Skeletal muscle satellite cell (primary cell): ENCODE measurements around the gene COQ9.

ENCODE experiments used
- H3K27me3 ChIP-seq: 2 replicates; pipeline ENCODE4 v1.7.0; 2013; ENCODE audit warnings: low read length; ENCODE audit not compliant: control insufficient read depth, insufficient read depth
- H3K36me3 ChIP-seq: 2 replicates; pipeline ENCODE4 v1.7.0; 2013; ENCODE audit warnings: mild to moderate bottlenecking, control low read depth, low read length; ENCODE audit not compliant: insufficient read depth
- H3K4me1 ChIP-seq: 2 replicates; pipeline ENCODE4 v1.7.0; 2013; ENCODE audit warnings: low read length; ENCODE audit not compliant: control insufficient read depth, insufficient read depth
- H3K4me2 ChIP-seq: 2 replicates; pipeline ENCODE4 v1.7.0; 2013; ENCODE audit warnings: mild to moderate bottlenecking, low read length
- H3K4me3 ChIP-seq: 2 replicates; pipeline ENCODE4 v1.7.0; 2013; ENCODE audit warnings: low read length
- H3K9ac ChIP-seq: 2 replicates; pipeline ENCODE4 v1.7.0; 2013; ENCODE audit warnings: mild to moderate bottlenecking, low read depth, low read length, moderate library complexity
- H3K9me3 ChIP-seq: replicated peaks from 2 replicates; pipeline ENCODE4 v1.7.0; 2013; ENCODE audit warnings: mild to moderate bottlenecking, control low read depth, low read length

Gene COQ9

GRCh38 chr16:57481421-57481820 is 34.1 kb downstream of the COQ9 start:
- no peaks in the 10 kb centered on the region for H3K36me3 ChIP-seq
- no peaks in the 10 kb centered on the region for H3K9me3 ChIP-seq
- H3K9ac ChIP-seq: no peak overlapping the region
- H3K4me1 ChIP-seq: peaks cover 35% of the 10 kb centered on the region
- no peak overlapping the region for H3K4me3 ChIP-seq
- no peaks in the 10 kb centered on the region for H3K27me3 ChIP-seq
- H3K4me2 ChIP-seq: no peak overlapping the region

DNA sequence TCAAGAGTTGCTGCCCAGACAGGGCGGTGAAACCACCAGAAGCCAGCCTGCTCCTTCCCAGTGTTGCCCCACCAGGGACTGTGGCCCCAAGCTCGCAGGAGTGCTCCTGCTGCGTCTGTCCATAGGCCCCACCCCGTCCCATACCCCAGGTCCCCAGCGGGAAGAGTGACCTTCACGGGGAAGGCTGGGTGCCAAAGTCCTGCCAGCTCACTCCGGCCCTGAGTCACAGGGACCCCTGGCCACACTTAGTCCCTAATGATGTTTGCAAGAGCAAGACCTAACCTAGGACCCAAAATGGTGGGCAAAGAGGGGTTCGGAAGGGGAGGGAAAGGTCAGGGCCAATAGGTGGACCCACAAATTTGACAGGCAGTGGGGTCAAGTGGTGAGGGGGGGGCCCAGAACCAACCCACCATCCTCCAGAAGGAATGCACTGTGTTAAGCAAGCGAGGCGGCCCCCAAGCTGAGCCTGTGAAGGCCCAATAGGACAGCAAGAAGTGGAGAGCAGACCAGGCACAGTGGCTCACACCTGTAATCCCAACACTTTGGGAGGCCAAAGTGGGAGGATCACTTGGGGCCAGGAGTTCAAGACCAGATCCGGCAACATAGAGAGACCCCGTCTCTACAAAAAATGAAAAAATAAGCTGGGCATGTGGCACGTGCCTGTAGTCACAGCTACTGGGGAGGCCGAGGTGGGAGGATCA is 35.7 kb downstream of the COQ9 start:
- Histone ChIP-seq H3K4me2 (no peak overlapping the region), H3K36me3 (no peaks in the 10 kb centered on the region), H3K27me3 (no peaks in the 10 kb centered on the region), H3K4me3 (no peak overlapping the region), H3K9me3 (no peaks in the 10 kb centered on the region), H3K4me1 (peaks cover 44% of the 10 kb centered on the region), H3K9ac (no peak overlapping the region)

GRCh38 chr16:57483725-57484514 is 36.6 kb downstream of the COQ9 start:
- Histone ChIP-seq H3K36me3 (no peaks in the 10 kb centered on the region), H3K4me3 (no peak overlapping the region), H3K9ac (no peak overlapping the region), H3K4me2 (no peak overlapping the region), H3K4me1 (peaks cover 36% of the 10 kb centered on the region), H3K27me3 (no peaks in the 10 kb centered on the region), H3K9me3 (no peaks in the 10 kb centered on the region)

- H3K27me3 ChIP-seq: no peaks in the 10 kb centered on the region
- H3K4me3 ChIP-seq: no peak overlapping the region
- peak overlapping the region; percentile 99 for H3K4me2 ChIP-seq
- peaks cover 30% of the 10 kb centered on the region for H3K4me1 ChIP-seq
- no peak overlapping the region for H3K9ac ChIP-seq
- H3K9me3 ChIP-seq: no peaks in the 10 kb centered on the region
- H3K36me3 ChIP-seq: no peaks in the 10 kb centered on the region
Observed at GRCh38 chr16:57484515-57485005, 37.3 kb downstream of the COQ9 start.

GRCh38 chr16:57485091-57485915 is 38.0 kb downstream of the COQ9 start:
- Histone ChIP-seq H3K4me3 (peak overlapping the region; percentile 98), H3K36me3 (no peaks in the 10 kb centered on the region), H3K9me3 (no peaks in the 10 kb centered on the region), H3K4me1 (peaks cover 22% of the 10 kb centered on the region), H3K9ac (peak overlapping the region; percentile 89), H3K4me2 (peak overlapping the region; percentile 99), H3K27me3 (peaks cover 1% of the 10 kb centered on the region)

- H3K36me3 ChIP-seq: no peaks in the 10 kb centered on the region
- H3K9ac ChIP-seq: peak within 1 kb of the TSS; percentile 89
- no peaks in the 10 kb centered on the region for H3K9me3 ChIP-seq
- H3K4me2 ChIP-seq: peak within 1 kb of the TSS; percentile 99
- H3K4me1 ChIP-seq: peaks cover 19% of the 10 kb centered on the region
- peak within 1 kb of the TSS; percentile 98 for H3K4me3 ChIP-seq
- peaks cover 3% of the 10 kb centered on the region for H3K27me3 ChIP-seq
Observed at GRCh38 chr16:57485916-57486857, 38.9 kb downstream of the COQ9 start, which contains the start of gene DOK4. TSS of gene DOK4 (minus strand) at chr16:57486493. CDS start at chr16:57479507, 6,986 bp downstream.

DNA sequence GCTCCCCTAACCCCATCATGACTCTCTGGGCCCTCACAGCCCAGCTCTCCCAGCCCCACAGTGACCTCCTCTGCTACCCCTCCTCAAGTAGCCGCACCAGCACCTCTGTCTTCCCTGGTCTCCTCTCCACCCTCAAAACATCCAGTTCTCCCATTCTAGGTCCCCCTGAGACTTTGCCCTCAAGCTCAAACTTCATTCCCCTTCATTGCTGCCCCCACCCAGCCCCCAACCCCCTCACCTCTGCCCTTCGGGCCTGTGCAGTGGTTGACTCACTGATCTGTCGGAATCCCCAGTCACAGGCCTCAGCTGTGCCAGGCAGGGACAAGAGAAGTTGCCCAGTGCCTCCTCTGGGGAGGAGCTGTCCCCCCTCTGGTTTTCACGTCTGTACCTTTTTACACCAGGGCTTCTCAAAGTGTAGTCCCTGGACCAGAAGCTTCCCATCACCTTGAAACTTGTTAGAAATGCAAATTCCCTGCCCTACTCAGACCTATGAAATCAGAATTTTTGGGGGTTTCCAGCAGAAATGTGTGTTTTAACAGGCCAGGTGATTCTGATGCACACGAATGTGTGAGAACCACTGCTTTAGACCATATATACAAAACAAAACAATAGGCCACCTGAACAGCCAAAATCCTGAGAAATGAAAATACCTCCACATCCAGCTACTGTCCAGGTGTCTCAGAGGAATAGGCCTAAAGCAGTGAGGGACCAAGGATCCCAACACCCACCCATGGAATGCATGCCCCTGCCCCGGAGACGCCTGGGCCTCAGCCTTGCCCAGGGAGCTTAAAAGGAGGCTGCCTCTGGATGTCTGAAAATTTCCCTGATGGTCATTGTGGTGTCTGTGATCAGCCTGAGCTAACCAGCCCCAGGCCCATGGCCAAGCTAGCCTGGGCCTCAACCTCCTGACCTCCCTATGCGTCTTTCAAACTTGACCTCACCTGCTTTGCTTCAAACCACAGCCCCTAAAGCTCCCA is 39.9 kb downstream of the COQ9 start:
- peaks cover 19% of the 10 kb centered on the region for H3K4me1 ChIP-seq
- H3K4me3 ChIP-seq: peak overlapping the region; percentile 98
- no peaks in the 10 kb centered on the region for H3K36me3 ChIP-seq
- H3K9ac ChIP-seq: peak overlapping the region; percentile 46
- peak overlapping the region; percentile 99 for H3K4me2 ChIP-seq
- H3K27me3 ChIP-seq: peaks cover 12% of the 10 kb centered on the region
- no peaks in the 10 kb centered on the region for H3K9me3 ChIP-seq

- H3K9ac ChIP-seq: no peak overlapping the region
- no peak overlapping the region for H3K4me2 ChIP-seq
- H3K9me3 ChIP-seq: no peaks in the 10 kb centered on the region
- peaks cover 19% of the 10 kb centered on the region for H3K4me1 ChIP-seq
- peaks cover 16% of the 10 kb centered on the region for H3K27me3 ChIP-seq
- no peaks in the 10 kb centered on the region for H3K36me3 ChIP-seq
- no peak overlapping the region for H3K4me3 ChIP-seq
Observed at GRCh38 chr16:57489229-57489628, 42.0 kb downstream of the COQ9 start.

GRCh38 chr16:57493767-57494166 is 46.5 kb downstream of the COQ9 start:
- H3K4me3 ChIP-seq: no peak overlapping the region
- H3K4me1 ChIP-seq: no peaks in the 10 kb centered on the region
- H3K9ac ChIP-seq: no peak overlapping the region
- H3K36me3 ChIP-seq: no peaks in the 10 kb centered on the region
- H3K9me3 ChIP-seq: no peaks in the 10 kb centered on the region
- H3K27me3 ChIP-seq: peaks cover 37% of the 10 kb centered on the region
- no peak overlapping the region for H3K4me2 ChIP-seq

- Histone ChIP-seq H3K9ac (no peak overlapping the region), H3K4me3 (no peak overlapping the region), H3K27me3 (peaks cover 47% of the 10 kb centered on the region), H3K4me2 (no peak overlapping the region), H3K9me3 (no peaks in the 10 kb centered on the region), H3K4me1 (no peaks in the 10 kb centered on the region), H3K36me3 (no peaks in the 10 kb centered on the region)
Observed at GRCh38 chr16:57497121-57497520, 49.8 kb downstream of the COQ9 start.
